Heart left ventricle (tissue), 16 donors: ENCODE results near the gene PCSK5. TPM values are rescaled to one million over a fixed set of nuclear protein-coding genes. Genes with fewer than 3 reads are reported as not detected.

Source experiments
- ATAC-seq, 4 donors: fragments of 200-7000 bp; cut with Tn5 transposase; one replicate each; pipeline ENCODE4 v1.9.1; 2020 to 2022; ENCODE audit warnings: moderate library complexity in 4 of 4, mild to moderate bottlenecking in 3 of 4, moderate number of reproducible peaks in 1 of 4
- DNase-seq, 5 donors: peaks; one replicate each; pipeline ENCODE4 v3.0.0-alpha.2; 2020
- H3K27ac ChIP-seq, 12 donors: fragments of 200-600 bp; sonication (generic) in 4 of 12; one replicate each; pipeline versions ENCODE4 v1.5.0 to v1.8.0; 2016 to 2022; ENCODE audit warnings: mild to moderate bottlenecking in 2 of 12
- H3K27me3 ChIP-seq, 9 donors: fragments of 200-600 bp; sonication (generic) in 2 of 9; one replicate each; pipeline versions ENCODE4 v1.5.1 to v1.8.0; 2016 to 2022; ENCODE audit warnings: mild to moderate bottlenecking in 3 of 9
- H3K36me3 ChIP-seq, 9 donors: fragments of 200-600 bp; sonication (generic) in 2 of 9; one replicate each; pipeline versions ENCODE4 v1.5.0 to v1.8.0; 2018 to 2022; ENCODE audit warnings: mild to moderate bottlenecking in 2 of 9
- H3K4me1 ChIP-seq, 12 donors: fragments of 200-600 bp; sonication (generic) in 4 of 12; one replicate each; pipeline versions ENCODE4 v1.5.0 to v1.8.0; 2016 to 2022; ENCODE audit warnings: mild to moderate bottlenecking in 3 of 12
- H3K4me3 ChIP-seq, 12 donors: fragments of 200-600 bp; sonication (generic) in 4 of 12; one replicate each; pipeline versions ENCODE4 v1.5.0 to v1.8.0; 2017 to 2022; ENCODE audit warnings: mild to moderate bottlenecking in 9 of 12, moderate library complexity in 4 of 12
- H3K9me3 ChIP-seq, 12 donors: fragments of 200-600 bp; sonication (generic) in 4 of 12; one replicate each; pipeline versions ENCODE4 v1.5.0 to v1.8.0; 2016 to 2022; ENCODE audit warnings: mild to moderate bottlenecking in 1 of 12
- CTCF ChIP-seq, 12 donors: fragments of 200-600 bp; sonication (generic) in 4 of 12; IDR thresholded peaks; one replicate each; pipeline versions ENCODE4 v1.5.0 to v1.8.0; 2018 to 2022; ENCODE audit warnings: antibody characterized with exemption in 12 of 12, mild to moderate bottlenecking in 5 of 12
- POLR2A ChIP-seq, 2 donors: fragments of 450-650 bp; IDR thresholded peaks; one replicate each; pipeline ENCODE4 v1.6.1; 2017; ENCODE audit warnings: antibody characterized with exemption in 2 of 2, mild to moderate bottlenecking in 2 of 2, moderate library complexity in 2 of 2
- WGBS, 4 donors: extraction: QIAGEN DNeasy Blood & Tissue Kit in 2 of 4; methylation state at CpG; one replicate each; pipeline versions ENCODE4 v1.1.5 to v1.1.7; 2013 to 2018; 5-methylcytosine and 5-hydroxymethylcytosine counted together
- intact Hi-C, 10 donors: fragments of 100-400 bp; cut with DNase I; formaldehyde crosslinking; loops; one replicate each; pipeline versions ENCODE4 v1.11.1 to v1.14.2; 2022
- polyA plus RNA-seq, 2 donors: library from polyadenylated mRNA; stranded (reverse); fragments of 200-250 nt; gene quantifications; one replicate each; pipeline ENCODE4 v1.2.3, GENCODE V29; 2013
- total RNA-seq, 9 donors: library from RNA; depleted of rRNA in 2 of 9; stranded (reverse); fragments of >200 nt in 2 of 9; fragmentation: NEBNext Ultra II Directional in 3 of 9; extraction: Animal tissue kit (Norgen Biotek cat#: 25700) in 3 of 9; gene quantifications; one replicate each; pipeline versions ENCODE4 v1.1.0 to v1.2.4, GENCODE V29; 2016 to 2023
- donor health status: ischemic (EF 13 %, LVEDD 7.1; RV severe dilation, severe dysfunction).
- donor health status: healthy with polysubstance abuse.
- donor health status: DM: no; HTN: yes; CAD: no.
- donor health status: DM: no; HTN: no; CAD: no.
- donor health status: ischemic (EF 25% LVEDD 6.9; RV normal size, moderate dysfunction).
- donor health status: ischemic (EF 25% LVEDD 5.7; RV mildly dilated, moderate dysfunction).
- donor health status: healthy.
- donor health status: DM: yes; HTN: yes; CAD: no.
- donor health status: ischemic (EF 35%, LVEDD 5.7; RV mildly dilated, moderate dysfunction).
- donor health status: nonischemic (EF 11% LVEDD 7.7; RV severe dilation, severe dysfunction).
- donor health status: DM: yes; HTN: yes; CAD: no.
- donor health status: PGD.
- donor health status: ischemic (EF 29% LVEDD 5.4; RV normal size, mild dysfunction).
- donor health status: nonischemic (EF 23%, LVEDD 6.1; RV moderate dilation, normal function).

Gene PCSK5
- total and polyA plus RNA-seq, 11 donors: 1.3 to 13.6 (median 5.9) TPM

GRCh38 chr9:75947233-75947632 is 56.8 kb downstream of the PCSK5 start:
- Histone ChIP-seq H3K4me3 (no peak overlapping the region), H3K36me3 (peaks cover 0 to 10% (median 0%) of the 10 kb centered on the region in 9 donors), H3K4me1 (no peaks in the 10 kb centered on the region), H3K27me3 (no peaks in the 10 kb centered on the region), H3K27ac (no peak overlapping the region), H3K9me3 (no peaks in the 10 kb centered on the region)
- DNase-seq (no peak), ATAC-seq (no peak)
- TF ChIP-seq POLR2A (IDR thresholded peaks at IDR 0.05) (no peak), CTCF (IDR thresholded peaks at IDR 0.05) (no peak)
- 96 to 99% (median 98%) methylated on average over 2 of the region's 2 CpGs for WGBS, 4 donors
- intact Hi-C loops: loop anchor here in 1 of 10 donors (5.0 kb wide), 1 partner anchor 50 kb away; no protein-coding TSS in a partner anchor

- ATAC-seq: no peak
- no peak for DNase-seq
- Histone ChIP-seq H3K27me3 (no peaks in the 10 kb centered on the region), H3K4me1 (no peaks in the 10 kb centered on the region), H3K4me3 (no peak overlapping the region), H3K9me3 (no peaks in the 10 kb centered on the region), H3K36me3 (peaks cover 0 to 12% (median 0%) of the 10 kb centered on the region in 9 donors), H3K27ac (no peak overlapping the region)
- WGBS, 4 donors: 79 to 86% (median 82%) methylated on average over 3 of the region's 3 CpGs
- intact Hi-C loops: no loop called here
- no peak for TF ChIP-seq CTCF (IDR thresholded peaks at IDR 0.05)
- TF ChIP-seq POLR2A (IDR thresholded peaks at IDR 0.05): no peak
Measured at GRCh38 chr9:75950998-75951397, 60.5 kb downstream of the PCSK5 start.

GRCh38 chr9:75953218-75953617 is 62.7 kb downstream of the PCSK5 start:
- DNase-seq (no peak), ATAC-seq (no peak)
- WGBS, 4 donors: 63 to 68% (median 66%) methylated on average over 2 of the region's 2 CpGs

GRCh38 chr9:75956161-75956560 is 65.7 kb downstream of the PCSK5 start:
- DNase-seq (no peak), ATAC-seq (no peak)
- H3K4me3 ChIP-seq: no peak overlapping the region
- no peaks in the 10 kb centered on the region for H3K27me3 ChIP-seq
- H3K27ac ChIP-seq: no peak overlapping the region
- H3K36me3 ChIP-seq: peaks cover 0 to 6% (median 0%) of the 10 kb centered on the region in 9 donors
- intact Hi-C loops: no loop called here
- peaks cover 0 to 6% (median 0%) of the 10 kb centered on the region in 12 donors for H3K4me1 ChIP-seq
- H3K9me3 ChIP-seq: no peaks in the 10 kb centered on the region
- 95 to 96% (median 96%) methylated on average over 1 of the region's 1 CpG for WGBS, 4 donors
- TF ChIP-seq CTCF (IDR thresholded peaks at IDR 0.05): no peak
- no peak for TF ChIP-seq POLR2A (IDR thresholded peaks at IDR 0.05)

More at GRCh38 chr9:75953218-75953617, 62.7 kb downstream of the PCSK5 start:
- H3K4me1 ChIP-seq: no peaks in the 10 kb centered on the region
- intact Hi-C loops: no loop called here
- H3K27ac ChIP-seq: no peak overlapping the region
- H3K4me3 ChIP-seq: no peak overlapping the region
- TF ChIP-seq POLR2A (IDR thresholded peaks at IDR 0.05) (no peak), CTCF (IDR thresholded peaks at IDR 0.05) (no peak)
- no peaks in the 10 kb centered on the region for H3K27me3 ChIP-seq
- no peaks in the 10 kb centered on the region for H3K9me3 ChIP-seq
- peaks cover 0 to 12% (median 0%) of the 10 kb centered on the region in 9 donors for H3K36me3 ChIP-seq
